NCI-H2081 treated with DMSO at 0.1 percent for 48 hours (cell line): ENCODE data around the gene TAOK3.
"Not testable (repeated sequence)": the region's sequence is repeated elsewhere in the genome, so short reads cannot be mapped to it uniquely, and the experiment has no call there.

Source experiments
- DNase-seq: peaks from one replicate; lab custom pipeline; 2025; lab: John Stamatoyannopoulos, UW

The TAOK3 gene

DNA sequence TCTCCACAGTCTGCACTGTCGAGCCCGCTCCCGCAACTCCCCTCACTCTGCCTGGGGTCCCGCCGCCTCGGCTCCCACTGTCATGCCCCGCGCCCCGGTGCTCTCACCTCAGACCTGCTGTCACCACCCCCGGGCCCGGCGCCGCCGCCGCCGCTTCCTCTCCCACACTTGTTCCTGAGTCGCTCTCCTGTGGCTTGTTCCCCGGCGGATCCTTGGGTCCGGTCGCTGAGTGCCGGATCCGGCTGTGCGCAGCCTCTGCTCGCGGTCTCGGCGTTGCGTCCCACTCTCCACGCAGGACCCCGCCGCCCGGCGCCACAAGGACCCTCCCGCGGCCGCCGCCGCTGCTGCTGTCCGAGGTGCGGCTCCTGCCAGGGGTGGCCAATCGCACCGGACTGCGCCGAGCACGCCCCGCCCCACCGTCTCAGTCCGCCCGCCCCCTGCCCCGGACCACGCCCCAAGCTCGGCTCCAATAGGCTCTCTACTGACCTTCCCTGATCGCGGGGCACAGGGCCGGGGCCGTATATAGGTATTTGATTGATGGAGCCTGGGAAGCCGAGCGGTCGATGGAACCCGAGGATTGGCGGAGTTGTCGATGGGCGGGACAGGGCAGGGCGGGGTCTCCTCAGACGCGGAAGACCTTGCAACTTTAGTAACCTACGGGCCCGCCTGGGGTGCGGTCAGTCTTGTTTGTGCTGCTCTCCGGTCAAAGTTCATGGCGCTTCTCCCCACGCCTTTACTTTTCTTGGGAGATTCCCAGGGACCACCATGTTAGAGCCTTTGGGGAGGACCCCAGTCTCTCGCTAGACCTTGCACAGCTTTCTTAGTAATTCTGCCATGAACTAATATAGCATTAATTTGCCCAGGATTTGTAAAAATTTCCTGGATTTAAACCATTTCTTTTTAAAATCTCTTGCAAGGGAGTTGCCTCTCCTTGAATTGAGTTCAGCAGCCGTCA, at the start of gene TAOK3:
TAOK3 (minus strand) TSS at position 367 of the 955 bp plus-strand sequence. CDS start 117,340 bp downstream, outside the sequence.
- DNase-seq, result peak; percentile 80

DNA sequence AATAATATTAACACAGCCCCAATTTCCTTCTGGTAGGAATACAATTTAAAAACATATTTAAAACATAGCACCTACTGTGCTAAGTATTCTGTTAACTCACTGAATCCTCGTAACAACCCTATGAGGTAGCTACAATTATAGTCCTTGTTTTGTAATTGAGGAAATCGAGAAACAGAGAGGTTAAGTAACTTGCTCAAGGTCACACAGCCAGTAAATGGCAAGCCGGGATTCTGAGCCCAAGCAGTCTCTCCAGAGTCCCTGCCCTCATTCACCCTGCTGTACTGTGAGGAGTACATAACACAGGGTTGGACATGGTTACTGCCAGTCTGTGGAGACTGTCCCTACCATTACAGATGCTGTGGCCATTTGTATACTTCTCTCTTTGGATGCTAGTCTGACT, 48.0 kb upstream of the TAOK3 start:
- no peak for DNase-seq

DNA sequence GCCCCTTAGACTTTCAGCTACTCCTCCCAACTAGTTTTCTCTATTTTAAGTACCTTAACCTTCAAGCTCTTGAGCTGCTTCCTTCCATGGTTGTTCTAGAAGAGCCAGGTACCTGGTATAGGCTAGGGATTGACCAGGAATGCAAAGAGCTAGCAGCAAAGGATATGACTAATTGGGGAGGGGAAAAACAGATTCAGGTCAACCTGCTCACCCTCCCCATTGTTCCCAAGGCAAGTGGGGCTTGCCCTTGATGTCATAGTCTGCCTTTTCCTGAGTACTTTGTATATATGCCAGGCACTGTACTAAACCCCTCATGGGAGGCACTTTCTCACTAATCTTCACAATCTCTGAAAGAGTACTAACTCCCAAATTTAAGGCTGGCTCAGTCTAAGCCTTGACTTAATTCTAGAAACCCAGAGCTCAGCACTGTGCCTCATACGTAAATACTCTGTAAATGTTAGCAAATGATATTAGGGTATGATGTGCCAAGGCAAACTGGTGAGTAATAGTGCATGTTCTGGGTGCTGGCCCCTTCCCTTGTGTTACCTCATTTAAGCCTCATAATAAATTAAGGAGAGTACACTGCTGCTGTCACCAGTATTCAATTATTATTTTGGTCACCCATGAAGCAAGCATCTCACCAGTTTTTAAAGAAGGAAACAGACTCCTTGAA, 45.8 kb upstream of the TAOK3 start:
- DNase-seq, result no peak

DNA sequence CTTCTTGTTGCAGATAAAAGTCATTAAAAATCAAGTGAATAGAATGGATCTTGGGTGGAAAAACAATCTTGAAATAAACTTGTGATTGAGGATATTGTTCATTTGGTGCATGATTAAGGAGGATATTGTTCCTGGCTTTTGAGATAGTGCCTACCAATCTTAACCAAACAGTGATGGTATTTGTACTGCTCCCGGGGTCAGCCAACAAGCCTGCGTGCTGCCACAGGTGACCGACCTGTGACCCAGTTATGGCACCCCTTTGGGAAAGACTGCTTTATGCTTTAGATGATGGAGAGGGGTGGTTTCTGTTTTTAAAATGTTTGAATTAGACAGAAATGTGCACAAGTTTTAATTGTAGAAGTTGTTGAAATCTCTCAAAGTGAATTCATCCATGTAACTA, 45.2 kb upstream of the TAOK3 start:
- no peak for DNase-seq

DNA sequence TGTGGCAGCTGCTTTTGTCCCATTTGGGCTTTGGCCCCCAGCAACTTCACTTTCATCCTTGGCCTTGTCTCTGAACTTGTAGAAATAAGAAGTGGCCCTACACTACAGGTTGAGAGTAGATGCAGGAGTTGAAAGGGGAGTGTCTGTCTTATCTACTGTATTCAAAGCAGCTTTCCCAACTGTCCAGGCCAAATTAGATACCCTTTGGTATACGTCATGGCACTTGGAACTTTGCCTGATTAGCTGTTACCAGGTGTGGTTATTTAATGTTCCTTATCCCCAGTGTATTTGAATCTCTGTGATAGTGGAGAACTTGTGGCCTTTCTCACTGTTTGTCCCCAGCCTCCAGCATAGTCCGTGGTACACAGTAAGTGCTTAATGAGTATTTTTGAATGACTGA, 37.1 kb upstream of the TAOK3 start:
- DNase-seq, result no peak

DNA sequence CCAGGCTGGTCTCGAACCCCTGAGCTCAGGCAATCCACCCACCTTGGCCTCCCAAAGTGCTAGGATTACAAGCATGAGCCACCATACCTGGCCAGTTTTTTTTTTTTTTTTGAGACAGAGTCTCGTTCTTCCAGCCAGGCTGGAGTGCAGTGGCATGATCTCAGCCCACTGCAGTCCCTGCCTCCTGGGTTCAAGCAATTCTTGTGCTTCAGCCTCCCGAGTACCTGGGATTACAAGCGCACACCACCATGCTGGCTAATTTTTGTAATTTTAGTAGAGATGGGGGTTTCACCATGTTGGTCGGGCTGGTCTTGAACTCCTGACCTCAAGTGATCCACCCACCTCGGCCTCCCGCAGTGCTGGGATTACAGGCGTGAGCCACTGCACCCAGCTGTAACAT, 35.5 kb upstream of the TAOK3 start:
- DNase-seq, result not testable (repeated sequence)

DNA sequence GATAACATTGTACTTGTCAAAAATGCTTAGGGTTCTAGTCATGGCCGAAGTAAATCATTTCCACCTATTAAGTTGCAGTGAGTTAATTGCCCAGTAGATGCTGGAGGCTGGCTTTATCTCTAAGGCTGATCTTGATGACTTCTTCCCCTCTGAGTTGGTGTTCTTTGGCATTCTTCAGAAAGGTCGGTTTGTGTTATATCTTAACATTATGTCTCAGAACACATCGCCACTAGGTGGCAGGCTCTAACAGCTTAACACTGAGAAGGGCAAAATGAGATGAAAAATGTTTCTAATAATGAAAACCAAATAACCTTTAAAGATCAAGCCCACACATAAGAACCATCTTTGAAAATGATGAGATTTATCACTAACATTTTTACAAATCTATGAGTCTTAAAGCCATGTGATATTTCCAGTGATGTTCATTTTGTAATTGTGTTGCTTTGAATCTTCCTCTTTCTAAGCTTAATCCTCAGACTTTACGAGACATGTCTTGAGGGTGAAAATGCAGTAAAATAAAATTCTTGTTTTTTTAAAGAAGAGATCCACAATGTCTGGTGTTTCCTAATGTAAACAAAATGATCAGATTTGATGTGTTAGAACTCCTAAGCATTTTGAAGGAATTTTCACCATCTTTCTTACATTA, 32.3 kb upstream of the TAOK3 start:
- DNase-seq, result peak; percentile 3

DNA sequence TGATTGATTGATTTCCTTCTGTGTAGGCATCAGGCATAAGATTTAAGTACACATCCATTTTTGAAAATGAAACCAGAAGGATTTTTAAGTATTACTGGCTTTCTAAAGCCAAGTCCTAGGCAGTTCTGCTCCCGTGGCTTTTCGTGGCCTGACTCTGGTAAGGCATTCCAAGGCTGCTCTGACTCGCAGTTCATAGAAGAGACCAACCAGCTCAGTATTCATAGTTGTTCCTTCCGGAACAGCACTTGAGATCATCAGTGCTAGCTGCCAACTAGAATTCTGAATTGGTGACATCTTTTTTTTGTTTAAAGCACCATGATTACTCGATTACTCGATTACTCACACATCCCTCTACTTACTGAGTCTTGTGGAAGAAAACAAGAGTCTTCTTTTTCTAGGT, 29.5 kb upstream of the TAOK3 start:
- DNase-seq, result no peak

DNA sequence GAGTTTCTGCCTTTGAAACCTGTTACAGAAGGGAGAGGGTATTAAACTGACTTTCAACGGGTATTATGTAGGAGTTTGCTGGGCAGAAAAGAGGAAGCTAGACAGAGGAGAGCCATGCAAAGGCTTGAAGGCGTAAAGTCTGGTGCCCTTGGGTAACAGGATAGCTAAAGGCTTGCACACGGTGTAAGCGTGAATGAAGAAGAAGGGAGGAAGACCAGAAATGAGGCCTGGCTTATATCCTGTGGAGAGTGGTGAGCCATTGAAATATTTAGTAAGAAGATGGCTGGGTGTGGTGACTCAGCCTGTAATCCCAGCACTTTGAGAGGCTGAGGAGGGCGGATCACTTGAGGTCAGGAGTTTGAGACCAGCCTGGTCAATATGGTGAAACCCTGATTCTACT, 26.2 kb upstream of the TAOK3 start:
- DNase-seq, result no peak

DNA sequence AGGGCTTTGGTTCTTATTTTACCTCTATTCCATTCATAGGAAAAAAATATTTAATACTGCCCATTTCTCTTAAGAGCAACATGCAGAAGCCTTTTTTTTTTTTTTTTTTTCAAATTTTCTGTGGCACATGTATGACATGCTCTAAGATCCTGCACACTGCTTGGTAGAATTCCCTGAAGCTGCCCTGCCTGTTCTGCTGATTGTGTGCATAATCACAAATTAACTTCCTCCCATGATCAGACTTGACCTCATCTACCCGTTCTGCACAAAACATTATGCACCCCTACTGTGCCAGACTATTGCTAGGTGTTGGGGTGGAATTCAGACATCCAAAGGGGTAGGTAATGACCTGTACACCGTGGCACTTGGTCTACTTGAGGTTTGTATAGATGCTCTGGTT, 25.8 kb upstream of the TAOK3 start:
- no peak for DNase-seq

DNA sequence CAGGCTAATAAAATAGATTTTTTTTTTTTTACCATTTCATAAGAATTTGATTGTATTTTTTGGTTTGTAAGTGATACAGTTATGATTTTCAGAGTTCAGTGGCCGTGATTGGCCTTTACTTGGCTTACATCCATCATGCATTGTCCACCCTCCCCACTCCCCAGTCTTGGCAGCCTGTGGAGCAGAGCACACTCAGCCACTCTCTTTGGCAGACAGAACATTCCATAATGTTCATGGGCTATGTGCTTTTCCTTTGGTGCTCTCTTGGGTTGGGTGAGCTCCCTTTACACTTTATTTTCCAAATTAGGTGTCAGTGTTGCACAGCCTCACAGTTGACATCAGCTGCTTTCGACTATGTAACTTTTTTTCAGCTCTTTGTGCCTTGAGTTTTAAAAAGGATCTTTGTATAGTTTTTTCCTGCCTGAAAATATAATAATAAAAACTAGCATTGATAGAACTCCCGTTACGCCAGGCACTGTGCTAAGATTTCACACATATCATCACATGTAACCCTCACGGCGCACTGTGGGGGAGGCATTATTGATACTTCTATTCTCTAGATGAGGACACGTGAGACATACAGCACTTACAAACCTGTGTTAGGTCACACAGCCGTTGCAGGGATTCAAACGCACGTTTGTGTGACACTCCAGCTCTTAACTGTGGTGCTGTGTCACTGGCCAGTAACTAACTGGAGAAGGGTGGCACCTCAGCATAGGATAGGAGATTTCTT, 25.2 kb upstream of the TAOK3 start:
- DNase-seq, result no peak

DNA sequence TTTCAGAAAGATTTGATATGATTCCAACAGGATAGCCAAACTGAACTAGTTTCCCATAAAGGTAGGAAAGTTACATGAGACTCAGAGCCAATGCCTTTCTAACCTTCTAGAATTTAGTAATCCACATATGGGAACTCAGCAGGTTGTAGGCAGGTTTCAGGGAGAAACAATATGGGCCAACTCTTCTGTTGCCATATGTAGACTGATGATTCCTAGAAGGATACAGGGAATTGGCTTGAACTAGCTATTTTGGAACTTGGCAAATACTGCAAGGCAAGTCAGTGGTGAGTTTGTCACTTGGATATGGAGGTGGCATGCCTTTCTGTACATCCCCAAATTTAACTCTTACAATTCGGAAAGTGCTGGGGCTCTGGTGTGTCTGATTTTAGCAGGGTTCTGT, 19.1 kb upstream of the TAOK3 start:
- DNase-seq, result no peak

DNA sequence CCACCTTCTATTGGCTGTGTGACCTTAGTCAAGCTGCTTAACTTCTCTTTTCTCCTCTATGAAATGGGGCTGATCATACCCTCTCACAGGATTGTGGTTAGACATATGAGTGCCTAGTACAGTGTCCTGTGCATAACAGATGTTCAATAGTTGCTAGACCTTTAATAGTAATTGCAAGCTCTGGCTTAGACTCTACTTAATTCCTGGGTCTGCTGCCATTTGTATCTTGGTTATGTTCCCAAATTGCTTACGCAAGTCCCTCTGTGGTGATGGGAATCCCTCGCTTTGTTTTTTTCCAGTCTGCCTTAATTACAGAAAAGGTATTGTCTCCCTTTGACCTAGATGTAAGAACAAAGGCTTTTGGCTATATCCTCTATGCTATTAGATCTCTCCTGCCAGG, 18.7 kb upstream of the TAOK3 start:
- DNase-seq, result no peak

DNA sequence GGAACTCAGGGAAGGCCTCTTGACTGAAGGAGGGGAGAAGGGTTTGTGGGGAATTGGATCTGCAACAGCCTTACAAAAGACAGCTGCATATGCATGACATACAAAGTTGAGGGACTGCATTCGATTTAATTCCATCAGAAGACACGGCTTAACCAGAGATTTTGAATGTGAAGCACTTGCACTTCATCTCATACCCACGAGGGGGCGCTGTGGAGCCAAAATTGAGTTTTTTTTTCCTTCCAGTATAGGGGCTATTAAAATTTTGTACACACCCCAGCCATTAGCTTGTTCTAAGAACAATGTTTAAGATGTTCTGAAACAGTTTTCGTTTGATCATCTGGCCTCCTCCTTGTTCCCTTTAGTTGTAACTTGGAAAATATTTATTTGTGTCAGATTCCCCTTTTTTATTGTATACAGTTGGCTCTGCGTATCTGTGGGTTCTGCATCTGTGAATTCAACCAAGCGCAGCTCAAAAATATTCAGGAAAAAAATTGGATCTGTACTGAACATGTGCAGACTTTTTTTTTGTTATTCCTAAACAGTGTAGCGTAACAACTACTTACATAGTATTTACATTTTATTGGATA, 5.3 kb upstream of the TAOK3 start:
- DNase-seq, result no peak

DNA sequence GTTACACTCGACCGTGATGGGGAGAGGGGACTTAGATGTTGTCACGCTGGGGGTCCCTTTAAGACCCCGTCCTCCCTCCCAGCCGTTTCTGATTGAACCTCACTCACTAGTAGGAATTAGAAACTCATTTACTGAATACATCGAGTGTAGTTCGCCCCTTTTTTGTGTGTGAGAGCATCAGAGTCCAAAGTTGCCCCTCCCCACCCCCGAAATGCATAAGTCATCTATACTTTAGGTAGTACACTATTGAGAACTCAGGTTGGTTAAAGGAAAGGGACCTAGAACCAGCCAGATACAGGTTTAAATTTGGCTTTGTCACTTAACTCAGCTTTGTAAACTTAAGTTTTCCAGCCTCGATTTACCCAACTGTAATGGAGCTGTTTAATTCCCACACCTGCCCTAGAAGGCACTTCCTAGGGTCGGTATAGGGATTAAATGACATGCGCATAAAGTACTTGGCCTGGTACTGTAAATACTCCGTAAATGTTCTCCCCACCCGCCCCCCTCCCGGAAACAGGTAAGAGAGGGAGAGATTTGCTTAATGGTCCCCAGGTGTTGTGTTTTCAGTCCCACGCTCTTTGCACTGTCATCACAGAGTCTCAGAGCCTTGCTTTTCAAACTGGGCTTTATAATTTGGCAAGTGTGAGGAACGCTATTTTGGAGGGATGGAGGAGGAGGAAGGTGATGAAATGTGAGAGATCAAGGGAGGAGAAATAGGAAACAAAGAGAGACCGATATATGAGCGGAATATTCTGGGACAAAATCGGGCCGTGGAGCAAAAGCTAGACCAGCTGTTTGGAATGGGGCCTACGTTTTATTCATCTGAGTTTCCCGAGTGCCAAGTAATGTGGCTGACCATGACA, 4.5 kb upstream of the TAOK3 start:
- no peak for DNase-seq

DNA sequence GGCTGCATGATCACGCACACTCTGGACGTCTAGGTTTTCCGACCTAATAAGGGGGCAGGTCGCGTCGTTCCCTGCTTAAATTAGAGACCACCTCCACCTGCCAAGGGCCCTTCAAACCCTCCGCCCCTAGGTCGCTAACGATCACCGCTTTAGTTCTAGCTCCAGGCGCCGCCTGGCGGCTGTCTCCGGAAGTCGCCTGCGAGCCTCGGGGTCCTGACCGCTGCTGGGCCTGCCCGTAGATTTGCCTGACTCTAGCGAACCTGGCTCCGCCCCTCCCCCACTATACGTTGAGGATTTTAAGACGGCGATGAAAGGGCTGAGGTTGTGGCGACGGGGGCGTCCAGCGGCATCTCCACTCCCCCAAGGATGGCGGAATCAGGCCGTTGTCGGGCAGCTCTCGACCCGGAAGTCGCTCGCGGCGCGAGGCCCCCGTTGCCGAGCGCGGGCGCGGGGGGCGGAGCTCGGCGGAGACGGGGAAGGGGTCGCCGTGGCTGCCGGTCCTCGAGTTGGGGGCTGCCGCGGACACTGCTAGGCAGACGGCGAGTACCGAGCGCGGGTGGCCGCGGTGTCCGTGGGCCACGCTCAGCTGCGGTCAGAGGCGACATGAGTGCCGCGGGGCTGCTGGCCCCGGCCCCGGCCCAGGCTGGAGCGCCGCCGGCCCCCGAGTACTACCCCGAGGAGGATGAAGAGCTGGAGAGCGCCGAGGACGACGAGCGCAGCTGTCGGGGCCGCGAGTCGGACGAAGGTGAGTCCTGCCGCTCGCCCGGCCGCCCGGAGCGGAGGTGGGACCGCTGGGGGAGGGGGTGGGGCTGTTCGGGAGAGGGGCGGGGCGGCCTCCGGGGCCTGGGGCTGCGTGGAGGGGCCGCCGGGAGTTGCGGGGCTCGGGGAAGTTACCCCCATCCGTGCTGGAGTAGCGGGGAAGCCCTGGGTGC, 3.6 kb upstream of the TAOK3 start, which contains the start of gene SUDS3:
SUDS3 (plus strand) TSS at position 467 of the 932 bp plus-strand sequence; CDS start at position 604, 137 bp downstream.
- no peak for DNase-seq

DNA sequence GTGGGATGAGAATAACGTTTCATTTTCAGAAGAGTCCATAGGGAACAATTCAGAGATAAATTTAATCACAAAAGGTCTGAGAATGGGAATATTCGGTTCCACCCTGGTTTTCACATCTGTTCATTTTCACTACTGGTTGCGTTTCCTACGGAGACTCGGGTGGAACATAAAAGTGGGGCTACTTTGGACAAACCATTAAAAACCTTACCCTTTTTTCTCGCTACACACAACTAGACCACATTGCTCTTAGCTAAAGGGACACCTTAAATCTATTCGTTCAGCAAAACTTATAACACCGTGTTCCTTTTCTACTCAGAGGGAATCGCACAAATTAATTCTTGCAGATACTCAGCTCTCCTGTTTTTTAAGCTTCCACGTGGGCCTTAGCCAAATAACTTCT, 2.6 kb upstream of the TAOK3 start:
- DNase-seq, result no peak

DNA sequence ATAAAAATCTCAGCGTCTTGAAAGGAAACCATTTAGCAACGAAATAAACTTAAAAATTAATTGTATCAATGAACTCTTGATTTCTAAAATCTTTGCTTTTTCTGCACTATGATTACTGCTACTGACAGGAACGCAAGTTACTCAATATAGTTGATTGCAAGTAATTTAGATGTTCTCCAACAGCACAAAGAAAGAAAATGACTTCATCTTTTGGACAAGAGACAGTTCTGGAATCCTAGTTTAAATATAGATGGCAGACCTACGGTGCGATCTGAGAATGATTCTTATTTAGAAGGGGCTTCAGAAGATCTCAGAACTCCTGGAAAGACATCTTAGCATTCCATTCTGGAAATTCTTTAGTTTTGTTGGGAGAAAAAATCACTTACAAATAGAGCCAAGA, 2.2 kb upstream of the TAOK3 start:
- no peak for DNase-seq

DNA sequence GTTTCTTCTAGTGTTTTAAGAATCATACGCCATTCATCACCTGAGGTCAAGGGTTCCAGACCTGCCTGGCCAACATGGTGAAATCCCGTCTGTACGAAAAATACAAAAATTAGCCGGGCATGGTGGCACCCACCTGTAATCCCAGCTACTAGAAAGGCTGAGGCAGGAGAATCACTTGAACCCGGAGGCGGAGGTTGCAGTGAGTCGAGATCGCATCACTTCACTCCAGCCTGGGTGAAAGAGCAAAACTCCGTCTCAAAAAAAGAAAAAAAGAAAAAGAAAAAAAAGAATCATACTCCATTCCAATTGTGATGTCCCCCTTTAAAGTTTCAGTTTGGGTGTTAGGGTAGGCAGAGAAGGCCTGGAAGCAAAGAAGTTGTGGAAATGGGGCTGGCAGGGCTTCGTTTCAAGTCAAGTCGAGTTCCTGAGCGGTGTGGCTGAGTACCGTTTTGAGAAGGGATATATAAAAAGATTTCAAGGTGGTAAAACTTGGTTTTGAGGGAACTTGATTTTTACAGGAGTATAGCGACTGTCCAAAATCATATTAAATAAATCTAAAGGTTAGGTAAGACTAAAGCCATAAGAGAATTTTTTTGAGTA, 1.5 kb upstream of the TAOK3 start:
- DNase-seq, result no peak
